HG03097 (cell line): ENCODE data around the gene FAM177A1.
"Not testable (repeated sequence)": the region's sequence is repeated elsewhere in the genome, so short reads cannot be mapped to it uniquely, and the experiment has no call there.

Source experiments
- ATAC-seq: cut with Tn5 transposase; IDR thresholded peaks from one replicate; pipeline ENCODE4 v1.9.1; 2021; ENCODE audit not compliant: unreplicated experiment, low FRiP score

The FAM177A1 gene, protein sequence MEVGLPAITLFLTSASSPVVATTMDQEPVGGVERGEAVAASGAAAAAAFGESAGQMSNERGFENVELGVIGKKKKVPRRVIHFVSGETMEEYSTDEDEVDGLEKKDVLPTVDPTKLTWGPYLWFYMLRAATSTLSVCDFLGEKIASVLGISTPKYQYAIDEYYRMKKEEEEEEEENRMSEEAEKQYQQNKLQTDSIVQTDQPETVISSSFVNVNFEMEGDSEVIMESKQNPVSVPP

DNA sequence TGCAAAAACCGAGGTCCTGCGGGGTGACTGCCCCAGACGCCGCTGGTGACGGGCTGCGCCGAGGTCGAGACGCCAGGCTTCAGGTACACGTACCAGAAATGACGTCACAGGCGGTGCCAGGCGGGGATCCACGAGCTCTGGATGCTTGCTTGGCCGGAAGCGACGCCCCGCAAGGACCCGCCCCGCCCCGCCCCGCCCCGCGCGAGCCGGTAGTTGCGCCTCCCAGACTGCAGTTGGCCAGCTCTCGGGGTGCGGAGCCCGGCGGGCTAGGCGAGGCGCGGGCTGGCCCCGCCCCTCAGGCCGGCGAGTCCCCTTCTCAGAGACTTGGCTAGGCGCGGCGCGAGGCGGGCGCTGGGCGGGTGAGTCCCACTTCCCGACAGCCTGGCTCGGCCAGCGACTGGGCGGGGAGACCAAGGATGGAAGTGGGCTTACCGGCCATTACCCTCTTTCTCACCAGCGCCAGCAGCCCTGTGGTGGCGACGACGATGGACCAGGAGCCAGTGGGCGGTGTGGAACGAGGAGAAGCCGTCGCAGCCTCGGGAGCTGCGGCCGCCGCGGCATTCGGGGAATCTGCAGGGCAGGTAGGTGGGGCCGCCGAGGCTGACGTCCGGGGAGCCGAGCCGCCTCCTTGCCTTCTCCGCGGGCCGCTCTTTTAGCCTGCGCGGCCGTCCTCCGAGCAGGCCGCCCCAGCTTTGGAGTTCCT, at the start of gene FAM177A1:
FAM177A1 (plus strand) TSS at position 225 of the 703 bp plus-strand sequence; CDS start at position 417, 192 bp downstream.
- peak; percentile 92 for ATAC-seq

DNA sequence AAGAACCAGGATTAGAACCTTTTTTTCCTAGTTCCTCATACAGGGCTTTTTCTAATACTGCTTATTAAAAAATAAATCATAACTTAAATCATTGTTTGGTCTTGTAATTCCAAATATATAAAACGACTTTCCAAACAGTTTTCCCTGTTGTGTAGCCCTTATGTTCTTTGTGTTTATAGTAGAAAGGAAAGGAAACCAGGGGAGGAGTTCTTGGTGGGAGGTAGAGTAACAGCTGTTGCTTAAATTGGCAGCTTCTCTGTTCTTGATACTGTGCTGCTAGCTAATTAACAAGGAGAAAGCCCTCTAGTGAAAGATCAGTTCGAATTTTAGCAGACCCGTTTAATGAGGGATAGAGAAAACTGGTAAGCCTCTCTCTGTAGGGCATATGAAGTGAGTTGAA, 48.3 kb upstream of the FAM177A1 start:
- ATAC-seq = no peak

DNA sequence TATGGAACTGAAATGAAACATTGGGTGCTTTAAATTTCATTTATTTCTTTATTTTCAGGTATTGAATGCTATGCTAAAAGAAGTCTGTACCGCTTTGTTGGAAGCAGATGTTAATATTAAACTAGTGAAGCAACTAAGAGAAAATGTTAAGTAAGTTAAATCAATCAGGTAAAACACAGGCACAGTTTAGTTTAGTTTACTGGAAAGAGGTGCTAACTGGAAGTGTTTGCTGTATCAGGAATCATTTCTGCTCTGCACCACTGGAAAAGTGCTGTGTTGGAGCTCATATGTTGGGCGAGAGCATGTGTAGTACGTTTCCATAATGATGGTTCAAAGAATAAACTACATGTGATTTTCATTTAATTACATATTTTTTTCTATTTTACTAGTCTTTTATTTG, 46.6 kb upstream of the FAM177A1 start:
- ATAC-seq = no peak

DNA sequence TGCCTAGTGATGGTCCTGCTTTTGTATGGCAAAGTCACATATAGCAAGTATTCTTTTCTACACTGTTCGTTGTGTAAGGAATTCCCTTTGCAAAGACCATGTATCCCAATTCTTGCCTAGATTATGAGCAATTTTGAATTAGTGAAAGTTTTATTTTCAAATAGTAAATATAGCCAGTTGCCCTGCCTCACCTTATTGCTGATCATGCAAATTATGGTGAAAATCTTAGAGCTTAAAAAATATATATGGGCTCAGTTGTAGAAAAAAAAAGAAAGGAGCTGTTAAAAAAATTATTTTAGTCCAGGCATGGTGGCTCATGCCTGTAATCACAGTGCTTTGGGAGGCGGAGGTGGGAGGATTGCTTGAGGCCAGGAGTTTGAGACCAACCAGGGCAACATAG, 44.5 kb upstream of the FAM177A1 start:
- no peak for ATAC-seq

DNA sequence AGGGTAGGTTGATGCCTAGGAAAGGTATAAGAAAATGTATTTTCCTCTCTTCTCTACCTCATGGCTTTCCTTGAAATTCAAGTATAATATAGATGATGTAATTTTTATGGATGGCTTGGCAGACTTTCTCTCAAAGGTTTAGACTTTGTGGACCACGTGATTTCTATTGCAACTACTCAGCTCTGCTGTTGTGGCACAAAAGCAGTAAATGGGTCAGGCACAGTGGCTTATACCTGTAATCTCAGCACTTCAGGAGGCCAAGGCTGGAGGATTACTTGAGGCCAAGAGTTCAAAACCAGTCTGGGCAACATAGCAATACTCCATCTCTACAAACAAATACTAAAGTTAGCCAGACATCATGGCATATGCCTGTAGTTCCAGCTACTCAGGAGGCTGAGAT, 41.2 kb upstream of the FAM177A1 start:
- no peak for ATAC-seq

DNA sequence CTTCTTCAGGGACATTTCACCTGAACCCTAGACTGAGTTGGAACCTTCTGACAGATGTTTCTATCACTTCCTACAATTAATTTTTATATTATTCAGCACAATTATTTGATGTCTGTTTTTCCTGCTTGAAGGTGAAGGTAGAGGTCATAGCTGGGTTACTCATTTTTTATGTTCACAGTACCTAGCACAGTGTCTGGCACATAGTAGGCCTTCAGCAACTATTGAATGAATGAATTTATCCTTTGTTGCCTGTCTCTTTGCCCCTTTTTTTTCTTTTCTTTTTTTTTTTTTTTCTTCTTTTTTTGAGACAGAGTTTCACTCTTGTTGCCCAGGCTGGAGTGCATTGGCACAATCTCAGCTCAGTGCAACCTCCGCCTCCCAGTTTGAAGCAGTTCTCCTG, 29.5 kb upstream of the FAM177A1 start:
- no peak for ATAC-seq

DNA sequence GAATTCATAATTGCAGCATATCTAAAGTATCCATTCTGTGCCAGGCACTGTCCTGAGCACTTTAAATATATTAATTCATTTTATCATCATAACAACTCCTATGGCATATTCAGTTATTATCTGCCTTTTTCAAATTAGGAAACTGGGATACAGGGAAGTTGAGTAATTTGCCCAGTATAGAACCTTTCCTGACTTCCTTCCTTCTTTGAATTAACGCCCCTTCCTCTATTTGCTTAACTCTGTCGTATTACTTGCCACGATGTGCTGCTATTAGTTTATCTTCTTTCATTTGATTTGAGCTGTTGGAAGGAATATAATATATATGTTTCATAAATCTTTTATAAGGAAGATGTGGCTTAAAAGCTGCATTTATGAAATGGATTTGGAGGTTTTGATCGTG, 25.4 kb upstream of the FAM177A1 start:
- ATAC-seq = no peak

DNA sequence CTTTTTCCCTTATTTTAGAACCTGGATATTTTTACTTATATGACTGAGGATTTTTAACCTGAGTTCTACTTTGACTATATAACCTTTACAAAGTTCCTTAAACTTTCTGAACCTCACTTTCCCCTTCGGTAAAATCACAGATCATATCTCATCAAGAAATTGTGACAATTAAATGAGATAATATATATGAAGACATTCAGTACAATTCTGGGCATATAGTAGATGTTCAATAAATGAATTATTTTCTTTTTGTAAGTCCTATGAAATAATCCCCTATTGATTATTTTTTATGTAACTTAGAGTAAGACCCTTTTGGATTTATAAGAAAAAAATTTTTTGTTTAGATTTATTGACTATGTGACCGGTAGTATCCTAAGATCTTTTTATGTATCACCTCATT, 17.6 kb upstream of the FAM177A1 start:
- ATAC-seq = no peak

DNA sequence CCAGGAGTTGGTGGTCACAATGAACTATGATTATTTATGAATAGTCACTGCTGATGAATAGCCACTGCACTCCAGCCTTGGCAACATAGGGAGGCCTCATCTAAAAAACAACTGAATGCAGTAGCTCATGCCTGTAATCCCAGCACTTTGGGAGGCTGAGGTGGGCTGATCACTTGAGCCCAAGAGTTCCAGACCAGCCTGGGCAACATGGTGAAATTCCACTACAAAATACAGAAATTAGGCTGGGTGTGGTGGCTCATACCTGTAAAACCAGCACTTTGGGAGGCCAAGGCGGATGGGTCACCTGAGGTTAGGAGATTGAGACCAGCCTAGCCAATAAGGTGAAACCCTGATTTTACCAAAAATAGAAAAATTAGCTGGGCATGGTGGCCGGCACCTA, 13.5 kb upstream of the FAM177A1 start:
- no peak for ATAC-seq

DNA sequence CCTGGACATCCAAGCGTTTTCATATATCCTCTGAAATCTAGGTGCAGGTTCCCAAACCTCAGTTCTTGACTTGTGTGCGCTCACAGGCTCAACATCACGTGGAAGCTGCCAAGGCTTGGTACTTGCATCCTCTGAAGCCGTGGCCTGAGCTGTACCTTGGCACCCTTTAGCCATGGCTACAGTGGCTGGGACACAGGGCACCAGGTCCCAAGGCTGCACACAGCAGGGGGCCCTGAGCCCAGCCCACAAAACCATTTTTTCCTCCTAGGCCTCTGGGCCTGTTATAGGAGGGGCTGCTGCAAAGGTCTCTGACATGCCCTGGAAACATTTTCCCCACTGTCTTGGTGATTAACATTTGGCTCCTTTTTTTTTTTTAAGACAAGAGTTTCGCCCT, 11.6 kb upstream of the FAM177A1 start:
- no peak for ATAC-seq

DNA sequence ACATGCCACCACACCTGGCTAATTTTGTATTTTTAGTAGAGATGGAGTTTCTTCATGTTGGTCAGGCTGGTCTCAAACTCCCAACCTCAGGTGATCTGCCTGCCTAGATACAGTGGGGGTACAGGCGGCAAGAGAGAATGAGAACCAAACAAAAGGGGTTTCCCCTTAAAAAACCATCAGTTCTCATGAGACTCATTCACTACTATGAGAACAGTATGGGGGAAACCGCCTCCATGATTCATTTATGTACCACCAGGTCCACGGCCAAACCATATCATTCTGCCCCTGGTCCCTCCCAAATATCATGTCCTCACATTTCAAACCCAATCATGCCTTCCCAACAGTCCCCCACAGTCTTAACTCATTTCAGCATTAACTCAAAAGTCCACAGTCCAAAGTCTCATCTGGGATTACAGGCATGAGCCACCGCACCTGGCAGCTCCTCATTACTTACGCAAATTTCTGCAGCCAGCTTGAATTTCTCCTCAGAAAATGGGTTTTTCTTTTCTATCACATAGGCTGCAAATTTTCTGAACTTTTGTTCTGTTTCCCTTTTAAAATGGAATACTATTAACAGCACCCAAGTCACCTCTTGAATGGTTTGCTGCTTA, 11.0 kb upstream of the FAM177A1 start:
- ATAC-seq = not testable (repeated sequence)

DNA sequence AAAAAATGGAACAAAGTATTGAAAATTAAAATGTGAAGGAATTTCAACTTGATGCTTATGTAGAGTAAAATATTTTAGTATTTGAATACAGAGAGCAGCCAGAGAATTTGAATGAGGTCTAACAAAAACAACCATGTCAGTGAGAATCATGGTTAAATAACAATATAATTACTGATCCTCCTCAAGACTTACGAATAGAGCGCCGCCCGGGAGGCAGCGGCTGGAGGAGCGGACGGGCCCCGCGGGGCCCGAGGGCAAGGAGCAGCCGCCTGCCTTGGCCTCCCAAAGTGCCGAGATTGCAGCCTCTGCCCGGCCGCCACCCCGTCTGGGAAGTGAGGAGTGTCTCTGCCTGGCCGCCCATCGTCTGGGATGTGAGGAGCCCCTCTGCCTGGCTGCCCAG, 7.8 kb upstream of the FAM177A1 start:
- not testable (repeated sequence) for ATAC-seq

DNA sequence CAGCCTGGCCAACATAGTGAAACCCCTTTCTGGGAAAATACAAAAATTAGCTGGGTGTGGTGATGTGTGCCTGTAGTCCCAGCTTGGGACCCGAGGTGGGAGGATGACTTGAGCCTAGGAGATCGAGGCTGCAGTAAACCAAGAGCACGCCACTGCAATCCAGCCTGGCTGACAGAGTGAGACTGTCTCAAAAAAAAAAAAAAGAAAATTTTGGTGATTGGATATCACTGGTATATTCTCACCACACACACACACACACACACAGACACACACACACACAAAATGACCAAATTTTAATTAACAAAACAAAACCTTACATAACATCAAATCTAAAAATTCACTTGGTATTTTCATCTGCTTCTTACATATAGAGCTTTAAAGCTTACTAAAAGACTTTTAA, 3.4 kb upstream of the FAM177A1 start:
- no peak for ATAC-seq

DNA sequence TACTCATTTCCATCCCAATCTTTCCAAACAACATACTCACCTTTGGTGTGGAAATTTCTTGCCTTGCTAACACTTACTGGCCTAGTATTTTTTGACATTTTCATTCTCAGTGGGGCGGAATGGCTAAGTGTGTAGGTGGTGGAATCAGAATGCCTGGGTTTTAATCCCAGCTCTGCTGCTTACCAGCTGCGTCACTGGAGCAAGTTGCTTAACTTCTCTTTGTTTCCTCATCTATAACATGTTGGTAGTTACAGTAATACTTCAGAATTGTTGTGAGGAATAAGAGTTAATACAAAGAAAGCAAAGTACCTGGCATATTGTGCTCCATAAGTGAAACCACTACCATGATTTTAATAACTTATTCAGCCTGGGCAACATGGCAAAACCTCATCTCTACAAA, 3.0 kb upstream of the FAM177A1 start:
- ATAC-seq = no peak

DNA sequence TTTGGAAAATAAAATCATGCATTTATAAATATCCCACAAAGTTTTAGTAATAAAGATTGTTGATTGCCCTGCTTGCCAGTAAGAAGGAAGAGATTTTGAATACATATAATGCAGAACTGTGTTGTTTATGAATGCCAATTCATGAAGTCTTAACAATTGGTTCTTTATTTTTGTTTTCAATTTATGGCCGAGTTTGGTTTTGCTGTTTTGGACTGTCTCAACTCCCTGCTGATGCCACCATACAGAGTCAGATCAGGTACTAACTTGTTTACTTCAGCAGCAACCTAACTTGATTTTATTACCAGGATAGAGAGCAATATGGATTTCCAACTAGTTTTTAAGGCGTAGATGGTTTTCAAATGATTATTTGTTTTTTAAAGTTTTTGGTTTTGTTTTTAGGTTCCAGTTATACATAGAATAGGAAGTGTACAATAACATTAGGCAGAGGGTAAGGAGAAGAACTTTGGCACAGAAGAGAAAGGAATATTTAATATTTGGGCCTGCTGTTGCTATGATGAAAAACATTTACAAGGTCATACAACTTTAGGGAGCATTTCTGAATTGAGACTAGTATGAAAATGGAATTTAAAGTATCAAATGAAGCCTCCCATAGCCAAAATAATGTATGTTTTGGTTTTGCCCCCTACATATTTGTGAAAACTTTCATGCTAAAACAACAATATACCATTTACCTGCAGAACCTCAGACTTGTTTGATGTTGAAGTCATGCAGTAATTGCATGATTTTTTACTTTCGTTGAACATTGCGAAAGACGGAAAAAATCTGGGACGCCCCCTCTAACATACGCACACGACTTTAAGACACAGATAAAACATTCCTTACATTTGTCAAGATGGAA, 904 bp upstream of the FAM177A1 start:
- no peak for ATAC-seq

DNA sequence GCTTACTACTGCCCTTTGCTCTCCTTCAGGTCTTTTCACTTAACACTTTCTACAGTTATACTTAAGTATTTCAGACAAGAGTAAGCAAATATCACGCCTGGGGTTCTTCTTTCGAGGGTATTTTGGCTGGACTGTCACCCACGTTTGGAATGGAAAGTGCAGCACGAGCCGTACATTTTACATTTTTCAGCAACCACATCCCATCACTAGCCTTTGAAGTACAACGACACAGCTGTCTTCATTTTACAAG, 349 bp upstream of the FAM177A1 start:
- ATAC-seq = no peak

DNA sequence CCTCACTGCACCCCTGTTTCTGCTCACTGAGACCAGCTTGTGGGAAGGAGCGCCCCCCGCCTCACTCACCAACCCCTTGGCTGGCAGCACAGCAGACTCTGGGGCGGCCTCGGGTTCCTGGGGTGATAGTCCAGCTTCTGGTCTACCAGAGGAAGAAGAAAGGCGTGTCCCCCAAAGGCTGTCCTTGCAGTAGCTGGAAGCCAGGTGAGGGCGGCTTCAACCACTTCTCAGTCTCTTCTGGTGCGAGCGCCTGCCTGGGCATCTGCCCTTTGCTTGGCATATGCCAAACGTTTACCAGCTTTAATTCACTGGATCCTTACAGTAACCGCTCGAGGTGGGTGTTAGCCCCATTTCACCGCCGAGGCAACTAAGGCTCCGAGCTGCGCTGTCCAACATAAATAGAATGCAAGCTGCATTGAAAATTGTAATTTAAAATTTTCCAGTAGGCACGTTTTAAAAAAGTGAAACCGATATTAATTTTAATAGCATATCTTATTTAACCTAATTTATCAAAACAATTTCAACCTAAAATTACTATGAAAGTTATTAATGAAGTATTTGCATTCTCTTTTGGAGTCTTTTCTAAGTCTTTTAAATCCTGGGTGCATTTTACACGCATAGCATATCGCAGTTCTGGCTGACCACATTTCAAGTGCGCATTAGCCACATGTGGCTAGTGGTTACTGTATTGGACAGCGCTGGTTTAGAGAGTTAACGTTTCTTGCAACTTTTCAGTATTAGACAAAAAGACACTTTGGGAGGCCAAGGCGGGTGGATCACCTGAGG, 872 bp downstream of the FAM177A1 start:
- ATAC-seq = peak; percentile 10

DNA sequence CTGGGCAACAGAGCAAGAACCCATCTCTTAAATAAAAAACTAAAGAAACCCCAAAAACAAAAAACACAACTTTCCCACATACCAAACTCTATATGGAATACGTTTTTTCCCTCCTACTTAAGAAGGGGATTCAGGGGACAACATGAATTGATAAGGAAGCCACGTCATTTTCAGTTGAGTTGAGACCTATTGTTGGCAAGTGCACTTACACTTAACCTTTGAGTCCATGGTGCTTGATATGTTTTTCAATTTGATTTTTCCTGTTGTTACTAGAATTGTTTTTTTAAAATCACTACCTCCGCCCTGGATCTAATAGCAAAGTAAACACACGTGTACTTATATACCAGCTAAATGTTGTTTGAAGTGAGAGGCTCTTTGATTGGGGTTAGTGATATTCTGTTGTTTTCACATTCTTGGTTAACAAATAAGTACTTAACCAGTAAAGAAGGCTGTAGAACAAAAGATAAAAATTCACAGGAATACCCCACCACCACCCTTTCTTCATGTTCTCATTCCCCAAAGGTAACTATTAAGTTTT, 2.0 kb downstream of the FAM177A1 start:
- no peak for ATAC-seq

DNA sequence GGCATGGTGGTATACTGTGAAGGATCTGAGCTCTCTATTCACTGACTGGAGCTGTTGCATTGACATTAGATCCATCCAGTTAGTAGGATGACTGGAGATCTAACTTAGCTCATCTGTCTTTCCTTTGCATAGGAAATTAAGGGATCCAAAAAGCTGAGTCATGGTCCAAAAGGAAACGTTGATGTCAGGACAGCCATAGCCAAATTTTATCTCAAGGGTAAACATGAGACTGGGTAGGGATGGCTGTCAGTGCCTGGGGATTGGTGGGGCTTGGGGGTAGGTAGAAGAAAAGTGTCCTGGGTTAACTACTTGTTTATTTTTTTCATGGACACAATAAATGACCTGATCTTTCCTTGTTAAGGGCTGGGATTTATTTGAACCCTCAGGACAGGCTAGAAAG, 4.6 kb downstream of the FAM177A1 start:
- no peak for ATAC-seq

DNA sequence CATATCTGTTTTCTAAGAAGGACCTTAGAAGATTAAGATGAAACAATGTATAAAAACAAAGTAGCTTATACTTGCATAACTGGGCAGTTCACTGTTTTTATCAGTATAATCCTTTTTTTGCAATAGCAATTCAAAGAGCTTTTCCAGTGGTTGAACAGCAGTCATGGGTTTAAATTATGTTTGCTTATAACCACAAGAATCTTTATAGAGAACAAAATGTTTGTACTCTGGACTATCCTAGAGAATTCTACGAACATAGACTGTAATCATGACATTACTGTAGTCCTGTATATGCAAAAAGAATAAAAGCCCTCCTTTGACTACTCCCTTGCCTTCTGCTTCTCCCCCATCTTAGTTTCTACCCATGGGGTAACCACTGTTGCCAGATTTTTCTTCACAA, 5.7 kb downstream of the FAM177A1 start:
- no peak for ATAC-seq
